Measurements from ENCODE around the gene DYRK2.
"Not testable (repeated sequence)": the region's sequence is repeated elsewhere in the genome, so short reads cannot be mapped to it uniquely, and the experiment has no call there.

The DYRK2 gene

GRCh38 chr12:67669934-67670631 lies 21.5 kb downstream of the DYRK2 start:
- no peak for DNase-seq (ENCODE audit: low read depth in 2 of 2)

- DNase-seq (ENCODE audit: low read depth in 2 of 2), result no peak
Measured at GRCh38 chr12:67671419-67671818, 22.9 kb downstream of the DYRK2 start.

GRCh38 chr12:67671892-67672291 lies 23.3 kb downstream of the DYRK2 start:
- DNase-seq (ENCODE audit: low read depth in 2 of 2), result no peak

- DNase-seq (ENCODE audit: low read depth in 2 of 2), result not testable (repeated sequence)
Measured at GRCh38 chr12:67672507-67672906, 24.0 kb downstream of the DYRK2 start.

GRCh38 chr12:67673509-67673908 lies 25.0 kb downstream of the DYRK2 start:
- not testable (repeated sequence) for DNase-seq (ENCODE audit: low read depth in 2 of 2)

GRCh38 chr12:67674417-67674816 lies 25.9 kb downstream of the DYRK2 start:
- no peak for DNase-seq (ENCODE audit: low read depth in 2 of 2)

GRCh38 chr12:67676624-67677023 lies 28.1 kb downstream of the DYRK2 start:
- DNase-seq (ENCODE audit: low read depth in 2 of 2), result no peak

- DNase-seq (ENCODE audit: low read depth in 2 of 2), result no peak
Measured at GRCh38 chr12:67677166-67677565, 28.6 kb downstream of the DYRK2 start.

GRCh38 chr12:67681105-67681778 lies 32.7 kb downstream of the DYRK2 start:
- no peak for DNase-seq (ENCODE audit: low read depth in 2 of 2)

- DNase-seq (ENCODE audit: low read depth in 2 of 2), result no peak
Measured at GRCh38 chr12:67681941-67682620, 33.5 kb downstream of the DYRK2 start.

GRCh38 chr12:67689385-67689784 lies 40.8 kb downstream of the DYRK2 start:
- DNase-seq (ENCODE audit: low read depth in 2 of 2), result no peak

GRCh38 chr12:67690656-67691055 lies 42.1 kb downstream of the DYRK2 start:
- DNase-seq (ENCODE audit: low read depth in 2 of 2), result no peak

GRCh38 chr12:67691220-67691619 lies 42.7 kb downstream of the DYRK2 start:
- no peak for DNase-seq (ENCODE audit: low read depth in 2 of 2)

- DNase-seq (ENCODE audit: low read depth in 2 of 2), result no peak
Measured at GRCh38 chr12:67692135-67692534, 43.6 kb downstream of the DYRK2 start.

- no peak for DNase-seq (ENCODE audit: low read depth in 2 of 2)
Measured at GRCh38 chr12:67692966-67693365, 44.4 kb downstream of the DYRK2 start.

GRCh38 chr12:67693894-67694293 lies 45.3 kb downstream of the DYRK2 start:
- no peak for DNase-seq (ENCODE audit: low read depth in 2 of 2)

- DNase-seq (ENCODE audit: low read depth in 2 of 2), result no peak
Measured at GRCh38 chr12:67694306-67694900, 45.9 kb downstream of the DYRK2 start.

GRCh38 chr12:67695974-67696373 lies 47.4 kb downstream of the DYRK2 start:
- DNase-seq (ENCODE audit: low read depth in 2 of 2), result no peak

- no peak for DNase-seq (ENCODE audit: low read depth in 2 of 2)
Measured at GRCh38 chr12:67697443-67697842, 48.9 kb downstream of the DYRK2 start.

GRCh38 chr12:67697967-67698366 lies 49.4 kb downstream of the DYRK2 start:
- DNase-seq (ENCODE audit: low read depth in 2 of 2), result no peak

- DNase-seq (ENCODE audit: low read depth in 2 of 2), result peak; percentile 7 to 34
Measured at GRCh38 chr12:67698672-67699581, 50.4 kb downstream of the DYRK2 start.

All from stimulated activated CD4-positive, alpha-beta T cell treated with anti-CD3 and anti-CD28 coated beads, Interleukin-1b, Interleukin-23, amount 100 ng/mL, for 4 hours (primary cell).